GM23338 (cell line): ENCODE measurements around the gene FANCC. TPM values are rescaled to one million over a fixed set of nuclear protein-coding genes. Genes with fewer than 3 reads are reported as not detected.

ENCODE experiments used
- ATAC-seq: fragments of 200-7000 bp; cut with Tn5 transposase; 3 replicates; pipeline ENCODE4 v1.9.1; 2020
- DNase-seq: peaks from one replicate; pipeline ENCODE4 v3.0.0-alpha.2; 2015; ENCODE audit warnings: low spot score
- H2AFZ ChIP-seq: fragments of 200-600 bp; sonication (generic); 2 replicates; pipeline ENCODE4 v1.8.0; 2016; ENCODE audit warnings: antibody characterized with exemption, mild to moderate bottlenecking, moderate library complexity
- H3F3A ChIP-seq: fragments of 200-600 bp; sonication (generic); replicated peaks from 2 replicates; pipeline ENCODE4 v1.8.0; 2017; ENCODE audit warnings: antibody characterized with exemption, mixed run types, low read depth
- H3K27ac ChIP-seq: fragments of 200-600 bp; sonication (generic); 2 replicates; pipeline ENCODE4 v1.6.1; 2016; ENCODE audit warnings: low read depth
- H3K27me3 ChIP-seq: fragments of 200-600 bp; sonication (generic); 2 replicates; pipeline ENCODE4 v1.8.0; 2016; ENCODE audit warnings: mild to moderate bottlenecking, mixed run types, moderate library complexity; ENCODE audit not compliant: insufficient read depth
- H3K36me3 ChIP-seq: fragments of 200-600 bp; sonication (generic); 2 replicates; pipeline ENCODE4 v1.8.0; 2016; ENCODE audit warnings: mild to moderate bottlenecking; ENCODE audit not compliant: insufficient read depth
- H3K4me1 ChIP-seq: fragments of 200-600 bp; sonication (generic); 2 replicates; pipeline ENCODE4 v1.8.0; 2016; ENCODE audit warnings: mild to moderate bottlenecking, moderate library complexity; ENCODE audit not compliant: insufficient read depth
- H3K4me2 ChIP-seq: fragments of 200-600 bp; sonication (generic); 2 replicates; pipeline ENCODE4 v1.7.1; 2017; ENCODE audit warnings: mixed run types
- H3K4me3 ChIP-seq: fragments of 200-600 bp; sonication (generic); 2 replicates; pipeline ENCODE4 v1.6.1; 2016; ENCODE audit warnings: mixed run types
- H3K79me2 ChIP-seq: fragments of 200-600 bp; sonication (generic); replicated peaks from 2 replicates; pipeline ENCODE4 v1.8.0; 2017; ENCODE audit warnings: mild to moderate bottlenecking; ENCODE audit not compliant: insufficient read depth
- H3K9me2 ChIP-seq: fragments of 200-600 bp; sonication (generic); 2 replicates; pipeline ENCODE4 v1.8.0; 2017; ENCODE audit not compliant: insufficient read depth
- H4K20me1 ChIP-seq: fragments of 200-600 bp; sonication (generic); replicated peaks from 2 replicates; pipeline ENCODE4 v1.8.0; 2017; ENCODE audit warnings: mild to moderate bottlenecking; ENCODE audit not compliant: insufficient read depth
- H3K27ac Mint-ChIP-seq: 2 replicates; pipeline ENCODE4 v1.8.0; 2020; ENCODE audit warnings: inconsistent platforms, mild to moderate bottlenecking, moderate library complexity, mixed read lengths
- H3K27me3 Mint-ChIP-seq: 3 replicates; pipeline ENCODE4 v1.8.0; 2022; ENCODE audit warnings: low read depth, mild to moderate bottlenecking, moderate library complexity, mixed read lengths, inconsistent platforms; ENCODE audit not compliant: insufficient read depth, poor library complexity
- H3K36me3 Mint-ChIP-seq: 3 replicates; pipeline ENCODE4 v1.8.0; 2021; ENCODE audit warnings: low read depth, mild to moderate bottlenecking, inconsistent platforms, moderate library complexity, mixed read lengths
- H3K4me1 Mint-ChIP-seq: 3 replicates; pipeline ENCODE4 v1.8.0; 2020; ENCODE audit warnings: mild to moderate bottlenecking, inconsistent platforms, mixed read lengths
- H3K4me3 Mint-ChIP-seq: 3 replicates; pipeline ENCODE4 v1.8.0; 2021; ENCODE audit warnings: moderate library complexity, mild to moderate bottlenecking, inconsistent platforms, mixed read lengths
- H3K9me3 Mint-ChIP-seq: 3 replicates; pipeline ENCODE4 v1.8.0; 2020; ENCODE audit warnings: moderate library complexity, mild to moderate bottlenecking, inconsistent platforms, mixed read lengths
- CREB1 ChIP-seq: fragments of 250-450 bp; sonication (Bioruptor Pico); IDR thresholded peaks from 2 replicates; pipeline ENCODE4 v1.5.0; 2020; ENCODE audit warnings: low read depth, mild to moderate bottlenecking, moderate library complexity
- EZH2 ChIP-seq: fragments of 200-600 bp; sonication (generic); IDR thresholded peaks from one replicate; pipeline ENCODE4 v1.8.0; 2017; ENCODE audit warnings: antibody characterized with exemption, mild to moderate bottlenecking, low read depth; ENCODE audit not compliant: unreplicated experiment
- EZH2phosphoT487 ChIP-seq: fragments of 200-600 bp; sonication (generic); IDR thresholded peaks from one replicate; pipeline ENCODE4 v1.8.1; 2018; ENCODE audit warnings: antibody characterized with exemption; ENCODE audit not compliant: unreplicated experiment
- NANOG ChIP-seq: IDR thresholded peaks from 2 replicates; pipeline ENCODE4 v1.6.1; 2016; ENCODE audit warnings: antibody characterized with exemption, borderline replicate concordance
- POLR2AphosphoS5 ChIP-seq: IDR thresholded peaks from 2 replicates; pipeline ENCODE4 v1.6.1; 2016; ENCODE audit warnings: antibody characterized with exemption, low read depth
- REST ChIP-seq: IDR thresholded peaks from one replicate; pipeline ENCODE4 v1.6.1; 2018; ENCODE audit warnings: antibody characterized with exemption; ENCODE audit not compliant: unreplicated experiment
- ZNF114 ChIP-seq: fragments of 250-450 bp; sonication (Bioruptor Pico); IDR thresholded peaks from 2 replicates; pipeline ENCODE4 v1.5.0; 2020; ENCODE audit warnings: mild to moderate bottlenecking, moderate library complexity
- ZNF331 ChIP-seq: fragments of 250-450 bp; sonication (Bioruptor Pico); IDR thresholded peaks from 2 replicates; pipeline ENCODE4 v1.5.0; 2020; ENCODE audit warnings: low read depth, mild to moderate bottlenecking, moderate library complexity
- polyA plus RNA-seq: library from polyadenylated mRNA; unstranded; fragments of >200 nt; fragmentation: Nextera tagmentation; extraction: Ambion mirVana; gene quantifications from 2 replicates; pipeline ENCODE4 v1.2.1, GENCODE V29; 2016
- total RNA-seq: library from RNA; depleted of rRNA; stranded (reverse); fragments of >200 nt; shearing (Covaris generic); gene quantifications from 2 replicates; pipeline ENCODE4 v1.2.3, GENCODE V29; 2014

FANCC gene
- total and polyA plus RNA-seq, 2 experiments from 2014 or later = 7.8 to 18.1 TPM

GRCh38 chr9:95082401-95083084 lies 235.0 kb downstream of the FANCC start:
- Histone ChIP-seq H3F3A (no peaks in the 10 kb centered on the region), H4K20me1 (no peaks in the 10 kb centered on the region; the same call in 1 of the 2 replicates), H3K9me2 (no peaks in the 10 kb centered on the region), H3K27ac (no peak overlapping the region), H3K79me2 (no peaks in the 10 kb centered on the region), H3K36me3 (no peaks in the 10 kb centered on the region), H3K4me1 (0 out of 2 replicates have a peak, but pooled peaks cover 7% of the 10 kb centered on the region), H3K4me2 (no peak overlapping the region), H2AFZ (no peak overlapping the region), H3K4me3 (no peak overlapping the region), H3K27me3 (no peaks in the 10 kb centered on the region)
- H3K36me3 Mint-ChIP-seq = peaks cover 4% of the 10 kb centered on the region; the same call in 2 of the 3 replicates
- no peak for TF ChIP-seq ZNF114 (CRISPR knock-in tag)
- H3K4me3 Mint-ChIP-seq = no peak overlapping the region
- peaks cover 30% of the 10 kb centered on the region for H3K4me1 Mint-ChIP-seq
- no peaks in the 10 kb centered on the region for H3K9me3 Mint-ChIP-seq
- DNase-seq = no peak
- no peak for ATAC-seq
- no peak overlapping the region for H3K27ac Mint-ChIP-seq
- H3K27me3 Mint-ChIP-seq = peaks cover 12% of the 10 kb centered on the region

- Histone ChIP-seq H3K27ac (no peak overlapping the region), H3F3A (no peaks in the 10 kb centered on the region), H3K4me3 (no peak overlapping the region), H3K9me2 (no peaks in the 10 kb centered on the region), H2AFZ (no peak overlapping the region), H3K4me1 (0 out of 2 replicates have a peak, but pooled peaks cover 8% of the 10 kb centered on the region), H3K4me2 (no peak overlapping the region), H3K79me2 (no peaks in the 10 kb centered on the region), H3K36me3 (no peaks in the 10 kb centered on the region), H4K20me1 (no peaks in the 10 kb centered on the region; the same call in 1 of the 2 replicates), H3K27me3 (no peaks in the 10 kb centered on the region)
- H3K27me3 Mint-ChIP-seq = peaks cover 13% of the 10 kb centered on the region
- DNase-seq = no peak
- no peak for ATAC-seq
- no peak overlapping the region for H3K4me3 Mint-ChIP-seq
- H3K9me3 Mint-ChIP-seq = no peaks in the 10 kb centered on the region
- H3K36me3 Mint-ChIP-seq = peaks cover 4% of the 10 kb centered on the region; the same call in 2 of the 3 replicates
- no peak overlapping the region for H3K27ac Mint-ChIP-seq
- peaks cover 35% of the 10 kb centered on the region for H3K4me1 Mint-ChIP-seq
- TF ChIP-seq POLR2AphosphoS5 (no peak), EZH2phosphoT487 (no peak), NANOG (no peak), REST (no peak), CREB1 (CRISPR knock-in tag) (no peak), EZH2 (no peak), ZNF331 (no peak)
Measured at GRCh38 chr9:95081998-95082397, 235.5 kb downstream of the FANCC start.
